DMS79 (cell line): ENCODE results near the gene ETV5.
"Not testable (repeated sequence)": the region's sequence is repeated elsewhere in the genome, so short reads cannot be mapped to it uniquely, and the experiment has no call there.

Experiments
- DNase-seq: peaks from one replicate; lab custom pipeline; 2025; lab: John Stamatoyannopoulos, UW

Gene ETV5

GRCh38 chr3:186067360-186068242 is 41.3 kb downstream of the ETV5 start:
- DNase-seq: no peak

- no peak for DNase-seq
Measured at GRCh38 chr3:186060222-186060621, 48.7 kb downstream of the ETV5 start.

GRCh38 chr3:186059192-186059591 is 49.7 kb downstream of the ETV5 start:
- no peak for DNase-seq

GRCh38 chr3:186058225-186058624 is 50.7 kb downstream of the ETV5 start:
- no peak for DNase-seq

GRCh38 chr3:186057594-186057993 is 51.3 kb downstream of the ETV5 start:
- DNase-seq: no peak

GRCh38 chr3:186054792-186055352 is 54.0 kb downstream of the ETV5 start:
- no peak for DNase-seq

GRCh38 chr3:186053954-186054791 is 54.7 kb downstream of the ETV5 start:
- DNase-seq: no peak

- DNase-seq: no peak
Measured at GRCh38 chr3:186052096-186052840, 56.6 kb downstream of the ETV5 start.

GRCh38 chr3:186049001-186049400 is 59.9 kb downstream of the ETV5 start:
- no peak for DNase-seq

- DNase-seq: no peak
Measured at GRCh38 chr3:186048119-186048518, 60.8 kb downstream of the ETV5 start.

- no peak for DNase-seq
Measured at GRCh38 chr3:186046838-186047237, 62.1 kb downstream of the ETV5 start.

- DNase-seq: no peak
Measured at GRCh38 chr3:186044968-186045367, 63.9 kb downstream of the ETV5 start.

- no peak for DNase-seq
Measured at GRCh38 chr3:186044427-186044826, 64.5 kb downstream of the ETV5 start.

GRCh38 chr3:186042521-186043202 is 66.2 kb downstream of the ETV5 start:
- no peak for DNase-seq

GRCh38 chr3:186042036-186042435 is 66.9 kb downstream of the ETV5 start:
- no peak for DNase-seq

GRCh38 chr3:186038360-186038759 is 70.5 kb downstream of the ETV5 start:
- no peak for DNase-seq

GRCh38 chr3:186035277-186035676 is 73.6 kb downstream of the ETV5 start:
- DNase-seq: no peak

- no peak for DNase-seq
Measured at GRCh38 chr3:186032321-186032720, 76.6 kb downstream of the ETV5 start.

GRCh38 chr3:186025993-186026392 is 82.9 kb downstream of the ETV5 start:
- not testable (repeated sequence) for DNase-seq

- DNase-seq: no peak
Measured at GRCh38 chr3:186025161-186025560, 83.7 kb downstream of the ETV5 start.

- DNase-seq: no peak
Measured at GRCh38 chr3:186024210-186024609, 84.7 kb downstream of the ETV5 start.
